ENCODE results near the gene BMPER.

BMPER gene

GRCh38 chr7:34104992-34105391, 199.7 kb downstream of the BMPER start:
- TF ChIP-seq, protein P1, sequence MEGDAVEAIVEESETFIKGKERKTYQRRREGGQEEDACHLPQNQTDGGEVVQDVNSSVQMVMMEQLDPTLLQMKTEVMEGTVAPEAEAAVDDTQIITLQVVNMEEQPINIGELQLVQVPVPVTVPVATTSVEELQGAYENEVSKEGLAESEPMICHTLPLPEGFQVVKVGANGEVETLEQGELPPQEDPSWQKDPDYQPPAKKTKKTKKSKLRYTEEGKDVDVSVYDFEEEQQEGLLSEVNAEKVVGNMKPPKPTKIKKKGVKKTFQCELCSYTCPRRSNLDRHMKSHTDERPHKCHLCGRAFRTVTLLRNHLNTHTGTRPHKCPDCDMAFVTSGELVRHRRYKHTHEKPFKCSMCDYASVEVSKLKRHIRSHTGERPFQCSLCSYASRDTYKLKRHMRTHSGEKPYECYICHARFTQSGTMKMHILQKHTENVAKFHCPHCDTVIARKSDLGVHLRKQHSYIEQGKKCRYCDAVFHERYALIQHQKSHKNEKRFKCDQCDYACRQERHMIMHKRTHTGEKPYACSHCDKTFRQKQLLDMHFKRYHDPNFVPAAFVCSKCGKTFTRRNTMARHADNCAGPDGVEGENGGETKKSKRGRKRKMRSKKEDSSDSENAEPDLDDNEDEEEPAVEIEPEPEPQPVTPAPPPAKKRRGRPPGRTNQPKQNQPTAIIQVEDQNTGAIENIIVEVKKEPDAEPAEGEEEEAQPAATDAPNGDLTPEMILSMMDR (IDR thresholded peaks at IDR 0.05; ENCODE audit: insufficient read depth, low read length, poor library complexity, severe bottlenecking): no peak
- TF ChIP-seq EZH2phosphoT487 (conservative IDR thresholded peaks at IDR 0.05; ENCODE audit: low read length): no peak
- Histone ChIP-seq H3K27me3 (ENCODE audit: low read length) (no peaks in the 10 kb centered on the region), H2AFZ (ENCODE audit: low read depth, low read length, severe bottlenecking) (no peak overlapping the region), H3K9ac (ENCODE audit: low read length) (no peak overlapping the region), H3F3A (ENCODE audit: insufficient read depth) (no peaks in the 10 kb centered on the region), H3K9me2 (replicated peaks; ENCODE audit: insufficient read depth, low read length) (no peaks in the 10 kb centered on the region), H3K4me3 (ENCODE audit: insufficient read depth, low read length, poor library complexity, severe bottlenecking) (no peak overlapping the region), H3K9me3 (ENCODE audit: insufficient read depth, low read length) (no peaks in the 10 kb centered on the region), H3K79me2 (ENCODE audit: insufficient read depth, low read length) (no peaks in the 10 kb centered on the region), H3K27ac (ENCODE audit: low read depth, low read length) (no peak overlapping the region), H3K36me3 (ENCODE audit: low read length) (no peaks in the 10 kb centered on the region), H4K20me1 (ENCODE audit: low read depth, low read length) (no peaks in the 10 kb centered on the region), H3K4me2 (ENCODE audit: low read depth, low read length, poor library complexity, severe bottlenecking) (no peak overlapping the region)

DNA sequence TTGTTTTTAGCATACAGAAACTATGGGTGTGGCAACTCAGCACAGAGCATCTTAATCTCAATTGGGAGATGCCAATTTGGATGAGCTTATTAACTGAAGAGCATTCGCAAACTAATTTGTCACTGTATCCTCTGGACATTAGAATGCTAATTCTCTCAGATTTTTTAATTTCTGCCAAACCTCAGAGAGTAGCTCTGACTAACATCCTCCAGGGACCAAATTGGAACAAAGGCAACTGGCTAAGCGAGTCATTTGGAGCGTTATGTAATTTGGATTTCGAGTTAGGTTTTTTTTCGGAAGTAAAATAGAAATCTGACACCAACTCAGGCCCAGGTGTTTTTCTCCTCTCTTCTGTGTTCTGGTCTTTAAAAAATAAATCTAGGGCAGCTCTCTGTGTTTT, 201.9 kb downstream of the BMPER start:
- Histone ChIP-seq H2AFZ (ENCODE audit: low read depth, low read length, severe bottlenecking) (no peak overlapping the region), H3K36me3 (ENCODE audit: low read length) (no peaks in the 10 kb centered on the region), H3K4me3 (ENCODE audit: insufficient read depth, low read length, poor library complexity, severe bottlenecking) (no peak overlapping the region), H3K9me2 (replicated peaks; ENCODE audit: insufficient read depth, low read length) (no peaks in the 10 kb centered on the region), H3K27me3 (ENCODE audit: low read length) (no peaks in the 10 kb centered on the region), H3F3A (ENCODE audit: insufficient read depth) (no peaks in the 10 kb centered on the region), H3K9me3 (ENCODE audit: insufficient read depth, low read length) (no peaks in the 10 kb centered on the region), H3K79me2 (ENCODE audit: insufficient read depth, low read length) (no peaks in the 10 kb centered on the region), H3K4me2 (ENCODE audit: low read depth, low read length, poor library complexity, severe bottlenecking) (no peak overlapping the region), H4K20me1 (ENCODE audit: low read depth, low read length) (no peaks in the 10 kb centered on the region), H3K9ac (ENCODE audit: low read length) (no peak overlapping the region), H3K27ac (ENCODE audit: low read depth, low read length) (no peak overlapping the region)
- TF ChIP-seq, protein P1 (IDR thresholded peaks at IDR 0.05; ENCODE audit: insufficient read depth, low read length, poor library complexity, severe bottlenecking): no peak
- TF ChIP-seq EZH2phosphoT487 (conservative IDR thresholded peaks at IDR 0.05; ENCODE audit: low read length): no peak

DNA sequence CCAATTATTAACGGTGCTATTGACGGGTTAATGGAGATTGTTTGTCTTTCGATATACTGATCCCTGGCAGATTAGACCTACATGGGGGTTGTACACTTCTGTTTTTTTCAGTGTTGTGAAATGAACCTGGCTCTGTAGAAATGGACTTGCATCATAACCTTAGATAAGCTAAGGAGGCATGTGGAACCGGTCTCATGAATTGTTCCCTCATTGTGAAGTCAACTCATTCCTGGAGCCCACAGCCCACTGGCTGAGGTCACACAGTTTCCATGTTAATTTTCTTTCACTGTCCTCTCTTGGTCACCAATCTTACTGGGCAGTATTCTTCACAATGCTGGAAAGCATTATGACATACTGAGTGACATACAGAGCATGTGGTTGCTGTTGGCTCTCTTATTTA, 202.8 kb downstream of the BMPER start:
- H3K9me3 ChIP-seq (ENCODE audit: insufficient read depth, low read length): no peaks in the 10 kb centered on the region
- no peak overlapping the region for H3K9ac ChIP-seq (ENCODE audit: low read length)
- TF ChIP-seq, protein P1 (IDR thresholded peaks at IDR 0.05; ENCODE audit: insufficient read depth, low read length, poor library complexity, severe bottlenecking): no peak
- no peak for TF ChIP-seq EZH2phosphoT487 (conservative IDR thresholded peaks at IDR 0.05; ENCODE audit: low read length)
- no peaks in the 10 kb centered on the region for H3K9me2 ChIP-seq (replicated peaks; ENCODE audit: insufficient read depth, low read length)
- H3K27ac ChIP-seq (ENCODE audit: low read depth, low read length): no peak overlapping the region
- no peaks in the 10 kb centered on the region for H3K36me3 ChIP-seq (ENCODE audit: low read length)
- H3K4me3 ChIP-seq (ENCODE audit: insufficient read depth, low read length, poor library complexity, severe bottlenecking): no peak overlapping the region
- H4K20me1 ChIP-seq (ENCODE audit: low read depth, low read length): no peaks in the 10 kb centered on the region
- no peaks in the 10 kb centered on the region for H3K27me3 ChIP-seq (ENCODE audit: low read length)
- H3K4me2 ChIP-seq (ENCODE audit: low read depth, low read length, poor library complexity, severe bottlenecking): no peak overlapping the region
- H3F3A ChIP-seq (ENCODE audit: insufficient read depth): no peaks in the 10 kb centered on the region
- no peak overlapping the region for H2AFZ ChIP-seq (ENCODE audit: low read depth, low read length, severe bottlenecking)
- no peaks in the 10 kb centered on the region for H3K79me2 ChIP-seq (ENCODE audit: insufficient read depth, low read length)
